T-helper 2 cell (primary cell): ENCODE measurements around the gene CFAP210.
"Not testable (repeated sequence)": the region's sequence is repeated elsewhere in the genome, so short reads cannot be mapped to it uniquely, and the experiment has no call there.

ENCODE experiments used
- DNase-seq, 5 experiments: peaks; one replicate each; pipeline versions ENCODE4 v3.0.0 to v3.0.0-alpha.2; 2012 to 2022

CFAP210 gene

GRCh38 chr2:169711751-169712509 is 17.7 kb upstream of the CFAP210 start:
- DNase-seq, result peak in 1 of 5 experiments; percentile 48

GRCh38 chr2:169709981-169710380 is 15.8 kb upstream of the CFAP210 start:
- no peak for DNase-seq

GRCh38 chr2:169709331-169709730 is 15.1 kb upstream of the CFAP210 start:
- DNase-seq, result no peak

GRCh38 chr2:169707626-169708025 is 13.4 kb upstream of the CFAP210 start:
- no peak for DNase-seq

- DNase-seq, result no peak
Measured at GRCh38 chr2:169705927-169706326, 11.7 kb upstream of the CFAP210 start.

- no peak for DNase-seq
Measured at GRCh38 chr2:169704160-169704708, 10.0 kb upstream of the CFAP210 start.

GRCh38 chr2:169702996-169703395 is 8.8 kb upstream of the CFAP210 start:
- no peak for DNase-seq

- DNase-seq, result not testable (repeated sequence)
Measured at GRCh38 chr2:169699173-169699572, 5.0 kb upstream of the CFAP210 start.

- no peak for DNase-seq
Measured at GRCh38 chr2:169696381-169696780, 2.2 kb upstream of the CFAP210 start.

- DNase-seq, result peak in 1 of 5 experiments; percentile 60
Measured at GRCh38 chr2:169694894-169695260, 672 bp upstream of the CFAP210 start.

- DNase-seq, result no peak
Measured at GRCh38 chr2:169693360-169693759, 845 bp downstream of the CFAP210 start.

- no peak for DNase-seq
Measured at GRCh38 chr2:169692718-169693117, 1.5 kb downstream of the CFAP210 start.

GRCh38 chr2:169690958-169691357 is 3.2 kb downstream of the CFAP210 start:
- no peak for DNase-seq

- not testable (repeated sequence) for DNase-seq
Measured at GRCh38 chr2:169687943-169688342, 6.3 kb downstream of the CFAP210 start.

GRCh38 chr2:169686825-169687224 is 7.4 kb downstream of the CFAP210 start:
- DNase-seq, result not testable (repeated sequence)

- not testable (repeated sequence) for DNase-seq
Measured at GRCh38 chr2:169684712-169685111, 9.5 kb downstream of the CFAP210 start.

- no peak for DNase-seq
Measured at GRCh38 chr2:169684135-169684565, 10.1 kb downstream of the CFAP210 start.

GRCh38 chr2:169683425-169684134 is 10.6 kb downstream of the CFAP210 start:
- peak in 1 of 5 experiments; percentile 73 for DNase-seq

GRCh38 chr2:169683054-169683424 is 11.2 kb downstream of the CFAP210 start:
- peak in 2 of 5 experiments; percentile 73 to 97 for DNase-seq

- DNase-seq, result no peak
Measured at GRCh38 chr2:169676850-169677249, 17.4 kb downstream of the CFAP210 start.

- DNase-seq, result no peak
Measured at GRCh38 chr2:169676357-169676756, 17.8 kb downstream of the CFAP210 start.

- DNase-seq, result no peak
Measured at GRCh38 chr2:169673921-169674320, 20.3 kb downstream of the CFAP210 start.

- DNase-seq, result no peak
Measured at GRCh38 chr2:169673106-169673505, 21.1 kb downstream of the CFAP210 start.

- no peak for DNase-seq
Measured at GRCh38 chr2:169672406-169672805, 21.8 kb downstream of the CFAP210 start.
